ENCODE data around the gene USF1.

Gene USF1

DNA sequence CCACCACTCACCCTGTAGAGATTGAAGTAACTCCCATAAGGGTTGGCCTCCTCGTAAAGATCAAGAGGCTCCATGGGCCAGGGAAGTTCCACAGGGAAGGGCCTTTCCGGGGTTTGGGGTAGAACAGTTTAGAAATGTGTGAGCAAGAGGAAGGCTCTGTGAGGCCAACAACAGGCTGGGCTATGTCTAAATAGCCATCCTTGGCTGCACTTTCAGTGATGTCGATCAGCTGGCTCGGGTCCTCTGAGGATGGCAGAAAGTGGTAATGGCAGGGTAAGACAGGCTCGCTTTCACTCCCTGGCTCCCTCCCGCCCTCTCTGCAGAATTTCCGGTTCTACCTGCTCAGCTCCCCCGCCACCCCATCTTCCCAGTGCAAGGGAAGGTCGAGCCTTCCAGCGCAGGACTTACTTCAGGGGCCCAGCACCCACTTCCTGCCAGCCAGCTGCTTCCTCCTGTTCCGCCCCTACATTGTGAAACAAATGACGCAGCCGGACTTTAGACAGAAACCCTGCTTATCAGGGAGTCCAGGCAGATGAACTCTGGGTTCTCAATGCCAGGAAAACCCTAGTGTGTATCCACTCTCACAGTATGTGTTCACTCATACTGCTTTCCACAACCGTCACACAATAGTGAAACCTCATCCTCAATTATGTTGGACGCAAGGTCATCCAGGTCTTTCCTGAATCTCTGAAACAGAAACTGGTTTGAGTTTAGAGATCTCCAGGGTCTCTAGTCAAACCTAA, 32.1 kb downstream of the USF1 start:
- TF ChIP-seq, protein P1, sequence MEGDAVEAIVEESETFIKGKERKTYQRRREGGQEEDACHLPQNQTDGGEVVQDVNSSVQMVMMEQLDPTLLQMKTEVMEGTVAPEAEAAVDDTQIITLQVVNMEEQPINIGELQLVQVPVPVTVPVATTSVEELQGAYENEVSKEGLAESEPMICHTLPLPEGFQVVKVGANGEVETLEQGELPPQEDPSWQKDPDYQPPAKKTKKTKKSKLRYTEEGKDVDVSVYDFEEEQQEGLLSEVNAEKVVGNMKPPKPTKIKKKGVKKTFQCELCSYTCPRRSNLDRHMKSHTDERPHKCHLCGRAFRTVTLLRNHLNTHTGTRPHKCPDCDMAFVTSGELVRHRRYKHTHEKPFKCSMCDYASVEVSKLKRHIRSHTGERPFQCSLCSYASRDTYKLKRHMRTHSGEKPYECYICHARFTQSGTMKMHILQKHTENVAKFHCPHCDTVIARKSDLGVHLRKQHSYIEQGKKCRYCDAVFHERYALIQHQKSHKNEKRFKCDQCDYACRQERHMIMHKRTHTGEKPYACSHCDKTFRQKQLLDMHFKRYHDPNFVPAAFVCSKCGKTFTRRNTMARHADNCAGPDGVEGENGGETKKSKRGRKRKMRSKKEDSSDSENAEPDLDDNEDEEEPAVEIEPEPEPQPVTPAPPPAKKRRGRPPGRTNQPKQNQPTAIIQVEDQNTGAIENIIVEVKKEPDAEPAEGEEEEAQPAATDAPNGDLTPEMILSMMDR (IDR thresholded peaks at IDR 0.05; ENCODE audit: low read depth, low read length), result no peak
- no peak overlapping the region for H3K4me3 ChIP-seq (ENCODE audit: low read depth, low read length)

DNA sequence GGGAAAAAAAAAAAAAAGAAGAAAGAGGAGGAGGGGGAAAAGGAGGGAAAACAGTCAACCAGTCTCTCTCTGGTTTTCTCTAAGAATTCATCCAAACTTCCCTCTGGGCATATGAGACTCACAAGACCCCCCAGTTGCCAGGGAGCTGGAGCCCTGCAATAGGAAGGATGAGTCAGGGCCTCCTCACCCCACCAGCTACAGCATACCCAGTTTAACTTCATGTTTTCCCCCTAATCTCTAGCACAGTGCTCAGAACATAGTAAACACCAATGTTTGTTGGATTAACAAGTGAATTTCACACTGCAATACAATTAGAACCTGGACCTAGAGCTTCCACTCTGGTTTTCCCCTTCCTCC, 32.7 kb downstream of the USF1 start:
- TF ChIP-seq, protein P1 (IDR thresholded peaks at IDR 0.05; ENCODE audit: low read depth, low read length), result no peak
- no peak overlapping the region for H3K4me3 ChIP-seq (ENCODE audit: low read depth, low read length)

DNA sequence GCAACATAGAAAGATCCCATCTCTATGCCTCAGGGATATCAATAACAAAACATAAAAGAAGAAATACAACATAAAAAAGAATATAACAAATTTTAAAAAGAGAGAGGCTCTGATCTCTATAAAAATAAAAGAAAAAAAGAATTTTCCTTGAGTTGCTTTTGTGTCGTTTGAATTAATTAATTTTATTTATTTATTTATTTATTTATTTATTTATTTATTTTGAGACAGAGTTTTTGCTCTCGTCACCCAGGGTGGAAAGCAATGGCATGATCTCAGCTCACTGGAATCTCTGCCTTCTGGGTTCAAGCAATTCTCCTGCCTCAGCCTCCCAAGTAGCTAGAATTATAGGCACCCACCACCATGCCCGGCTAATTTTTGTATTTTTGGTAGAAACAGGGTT, 33.4 kb downstream of the USF1 start:
- TF ChIP-seq, protein P1 (IDR thresholded peaks at IDR 0.05; ENCODE audit: low read depth, low read length), result no peak
- H3K4me3 ChIP-seq (ENCODE audit: low read depth, low read length), result no peak overlapping the region

DNA sequence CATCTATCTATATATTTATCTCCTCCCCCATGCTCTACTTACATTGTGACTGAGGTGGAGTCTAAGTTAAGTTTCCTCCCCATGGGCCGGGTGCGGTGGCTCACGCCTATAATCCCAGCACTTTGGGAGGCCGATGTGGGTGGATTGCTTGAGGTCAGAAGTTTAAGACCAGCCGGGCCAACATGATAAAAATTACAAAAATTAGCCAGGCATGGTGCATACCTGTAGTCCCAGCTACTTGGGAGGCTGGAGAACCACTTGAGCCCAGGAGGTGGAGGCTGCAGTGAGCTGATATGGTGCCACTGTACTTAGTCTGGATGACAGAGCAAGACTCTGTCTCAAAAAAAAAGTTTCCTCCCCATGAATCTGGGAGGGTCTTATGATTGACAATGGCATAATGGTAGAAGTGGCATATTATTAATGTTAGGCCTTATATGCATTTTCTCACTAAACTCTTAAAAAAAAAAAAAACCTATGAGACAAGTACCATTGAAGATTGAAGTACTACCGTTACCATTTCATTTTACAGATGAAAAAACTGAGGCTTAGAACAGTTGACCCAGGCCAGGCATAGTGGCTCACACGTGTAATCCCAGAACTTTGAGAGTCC, 36.1 kb downstream of the USF1 start:
- no peak overlapping the region for H3K4me3 ChIP-seq (ENCODE audit: low read depth, low read length)
- TF ChIP-seq, protein P1 (IDR thresholded peaks at IDR 0.05; ENCODE audit: low read depth, low read length), result no peak

DNA sequence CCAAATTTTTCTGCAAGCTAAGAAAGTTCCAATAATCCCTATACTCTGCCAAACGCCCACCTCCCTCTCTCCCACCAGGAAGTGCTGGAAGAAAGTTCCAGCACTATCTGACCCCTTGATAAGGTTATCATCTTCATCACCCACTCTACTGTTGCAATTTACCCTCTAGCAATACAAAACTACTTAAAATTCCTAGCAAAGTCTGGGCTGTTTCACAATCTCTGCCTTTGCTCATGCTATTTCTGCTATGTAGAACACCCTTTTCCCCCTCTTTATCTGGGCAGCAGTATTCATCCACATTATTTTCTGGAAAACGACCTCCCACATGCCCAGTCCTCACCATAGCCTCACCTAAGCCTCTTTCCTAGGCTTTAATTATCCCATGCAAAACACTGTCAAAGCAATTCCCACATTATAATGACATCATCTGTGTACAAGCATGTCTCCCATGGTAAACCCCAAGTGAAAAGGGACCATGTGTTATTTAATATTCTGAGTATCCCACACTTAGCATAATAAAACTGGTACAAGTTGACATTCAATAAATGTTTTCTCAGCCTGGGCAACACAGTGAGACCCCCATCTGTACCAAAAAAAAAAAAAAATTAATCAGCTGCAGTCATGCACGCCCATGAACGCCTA, 36.8 kb downstream of the USF1 start:
- TF ChIP-seq, protein P1 (IDR thresholded peaks at IDR 0.05; ENCODE audit: low read depth, low read length), result no peak
- H3K4me3 ChIP-seq (ENCODE audit: low read depth, low read length), result no peak overlapping the region

DNA sequence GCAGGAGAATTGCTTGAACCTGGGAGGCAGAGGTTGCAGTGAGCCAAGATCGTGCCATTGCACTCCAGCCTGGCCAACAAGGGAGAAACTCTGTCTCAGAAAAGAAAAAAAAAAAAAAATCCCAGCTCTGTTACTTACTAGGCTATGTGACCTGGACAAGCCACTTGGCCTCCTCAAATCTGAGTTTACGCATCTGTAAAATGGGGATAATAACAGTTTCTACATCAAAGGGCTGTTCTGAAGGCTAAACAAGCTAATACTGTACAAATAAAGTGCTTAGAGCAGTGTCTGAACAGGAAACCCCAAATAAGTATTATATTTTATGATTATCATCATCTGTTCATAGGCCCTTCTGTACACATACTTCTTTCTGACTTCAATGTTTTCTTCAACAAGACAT, 38.4 kb downstream of the USF1 start:
- H3K4me3 ChIP-seq (ENCODE audit: low read depth, low read length), result no peak overlapping the region
- TF ChIP-seq, protein P1 (IDR thresholded peaks at IDR 0.05; ENCODE audit: low read depth, low read length), result no peak

DNA sequence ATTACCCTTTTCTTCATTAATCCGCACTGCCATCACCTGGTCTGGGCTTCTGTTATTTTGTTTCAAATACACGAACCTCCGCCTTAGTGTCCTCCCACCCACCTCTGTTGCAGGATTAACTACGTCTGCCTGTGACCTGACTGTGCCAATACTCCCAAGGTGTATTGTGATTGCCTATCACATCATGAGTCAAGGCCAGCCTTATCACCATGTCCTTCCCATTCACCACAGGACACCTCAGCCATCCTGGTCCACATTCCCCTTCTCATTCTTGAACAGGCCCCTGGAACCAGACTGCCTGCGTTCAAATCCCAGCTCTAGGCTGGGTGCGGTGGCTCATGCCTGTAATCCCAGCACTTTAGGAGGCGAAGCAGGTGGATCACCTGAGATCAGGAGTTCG, 39.2 kb downstream of the USF1 start:
- H3K4me3 ChIP-seq (ENCODE audit: low read depth, low read length), result no peak overlapping the region
- TF ChIP-seq, protein P1 (IDR thresholded peaks at IDR 0.05; ENCODE audit: low read depth, low read length), result no peak

Data from WI38 (cell line).